Measurements from ENCODE around the gene NLGN1.

NLGN1 gene

GRCh38 chr3:174120997-174121396, 723.5 kb downstream of the NLGN1 start:
- no peak for DNase-seq

GRCh38 chr3:174122411-174122810, 724.9 kb downstream of the NLGN1 start:
- DNase-seq = no peak

DNA sequence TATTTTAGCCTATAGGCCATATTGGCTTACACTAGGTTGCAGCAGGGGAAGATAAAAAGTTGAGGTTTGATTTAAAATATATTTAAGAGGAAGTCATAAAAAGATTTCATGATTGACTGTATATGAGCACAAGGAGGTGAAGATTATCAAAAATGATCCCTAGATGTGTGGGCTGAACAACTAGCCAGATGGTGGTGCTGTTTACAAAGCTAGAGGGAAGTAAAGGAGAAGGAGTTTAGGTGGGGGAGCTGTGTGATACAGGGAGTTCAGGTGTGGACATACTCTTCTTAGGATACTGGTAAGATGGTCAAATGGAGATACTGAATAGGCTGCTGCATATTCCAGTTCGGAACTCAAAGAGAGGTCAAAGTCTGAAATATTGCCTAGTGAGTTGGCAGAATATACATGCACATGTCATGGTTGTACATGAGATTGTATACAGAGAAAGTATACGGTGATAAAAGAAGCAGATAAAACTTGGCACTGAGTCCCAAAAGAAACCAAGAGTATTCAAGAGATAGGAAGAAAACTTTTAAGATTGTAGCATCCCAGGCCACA, 727.8 kb downstream of the NLGN1 start:
- no peak for DNase-seq

GRCh38 chr3:174126990-174127758, 729.6 kb downstream of the NLGN1 start:
- DNase-seq = no peak

GRCh38 chr3:174132006-174132405, 734.5 kb downstream of the NLGN1 start:
- no peak for DNase-seq

DNA sequence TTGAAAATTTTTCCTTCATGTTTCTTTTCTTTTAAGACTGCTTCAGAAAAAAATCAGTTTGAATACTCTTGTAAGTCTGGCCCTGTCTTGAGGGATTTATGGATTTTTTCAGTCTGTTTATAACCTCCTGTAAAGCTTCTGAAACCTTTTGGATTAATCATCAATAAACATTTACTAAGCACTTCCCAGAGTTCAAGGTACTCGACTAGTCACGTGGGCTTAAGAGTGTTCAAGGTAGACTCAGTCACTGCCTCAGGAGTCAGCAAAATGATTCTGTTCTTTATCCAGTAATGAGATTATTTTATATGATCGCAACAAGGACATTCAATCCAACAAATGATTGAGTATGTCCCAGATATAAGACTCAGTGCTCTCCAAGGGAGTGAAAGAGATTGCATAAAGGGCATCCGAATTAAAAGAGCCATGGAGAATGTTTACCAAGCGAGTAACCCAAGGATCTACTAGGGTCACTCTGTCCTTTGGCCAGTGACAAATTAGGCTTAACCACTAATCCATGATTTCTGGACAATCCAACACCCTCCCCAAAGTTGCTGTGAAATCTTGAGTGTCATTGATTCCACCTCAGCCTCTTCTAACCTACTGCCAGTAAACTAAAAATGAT, 735.0 kb downstream of the NLGN1 start:
- DNase-seq = no peak

DNA sequence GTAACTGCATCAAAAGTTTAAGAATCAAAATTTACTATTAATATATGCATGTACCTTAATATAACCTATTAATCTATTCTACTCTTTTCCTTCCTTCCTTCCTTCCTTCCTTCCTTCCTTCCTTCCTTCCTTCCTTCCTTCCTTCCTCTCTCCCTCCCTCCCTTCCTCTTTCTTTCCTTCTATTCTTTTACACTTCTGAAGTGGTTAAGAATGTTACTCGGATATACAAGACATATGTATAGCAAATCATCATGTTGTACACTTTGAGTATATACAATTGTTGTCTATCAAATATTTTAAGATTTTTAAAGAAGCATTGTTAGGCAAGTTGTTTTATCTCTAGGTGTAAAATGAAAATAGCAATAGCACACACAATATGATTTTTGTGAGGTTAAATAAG, 748.5 kb downstream of the NLGN1 start:
- no peak for DNase-seq

- no peak for DNase-seq
Measured at GRCh38 chr3:174147798-174148197, 750.3 kb downstream of the NLGN1 start.

GRCh38 chr3:174153871-174154270, 756.3 kb downstream of the NLGN1 start:
- no peak for DNase-seq

DNA sequence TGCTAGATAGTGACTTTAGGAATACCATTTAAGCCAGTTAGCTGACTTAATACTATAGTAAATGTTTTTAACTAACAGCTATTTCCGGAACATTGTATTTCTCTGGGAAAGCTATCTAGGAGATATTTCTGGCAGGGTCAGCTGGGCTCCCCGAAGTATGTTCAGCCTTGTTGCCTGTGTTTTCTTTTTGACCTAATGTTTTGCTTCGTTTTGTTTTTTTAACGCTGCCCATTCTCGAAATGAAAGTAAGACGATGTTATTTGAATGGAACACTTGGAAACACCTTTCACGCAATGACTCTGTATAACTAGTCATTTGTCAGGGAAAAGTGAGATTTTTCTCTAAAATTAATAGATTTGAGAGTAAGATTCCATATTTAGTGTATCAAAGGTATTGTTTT, 758.7 kb downstream of the NLGN1 start:
- no peak for DNase-seq

DNA sequence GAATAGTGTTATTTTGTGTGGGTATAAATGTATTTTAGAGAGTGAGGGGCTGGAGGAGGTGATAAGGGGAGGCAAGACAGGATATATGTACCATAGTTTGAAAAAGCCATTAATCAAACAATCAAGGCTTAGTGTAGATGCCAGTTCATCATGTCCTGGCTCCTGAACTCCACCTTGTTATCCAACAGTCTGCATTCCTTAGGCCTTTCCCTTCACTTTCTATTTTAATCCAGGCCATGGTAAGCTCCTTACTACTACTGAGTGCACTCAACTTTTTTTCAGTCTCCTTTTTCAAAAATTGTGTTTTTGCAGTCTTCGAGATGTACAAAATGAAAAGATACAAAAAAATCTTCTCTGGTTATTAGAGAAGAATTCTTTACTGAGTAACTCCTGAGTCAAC, 761.1 kb downstream of the NLGN1 start:
- DNase-seq = no peak

- DNase-seq = no peak
Measured at GRCh38 chr3:174159604-174160003, 762.1 kb downstream of the NLGN1 start.

DNA sequence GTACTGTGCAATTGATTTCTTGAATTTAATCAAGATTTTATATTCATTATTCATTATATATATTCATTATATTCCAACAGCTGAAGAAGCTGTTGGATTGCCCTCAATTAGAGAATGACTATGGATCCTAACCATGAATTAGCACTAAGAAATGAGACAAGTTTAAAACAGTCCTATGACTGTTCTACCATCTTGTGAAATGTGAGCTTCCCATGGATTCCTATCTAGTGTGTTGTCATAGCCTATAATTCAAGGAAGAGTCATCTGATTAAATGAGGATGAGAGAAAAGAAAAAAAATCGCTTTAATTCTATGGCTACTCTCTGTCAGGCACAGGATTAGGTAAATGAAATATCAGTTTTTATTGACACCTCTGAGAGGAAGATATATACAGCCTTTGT, 765.0 kb downstream of the NLGN1 start:
- DNase-seq = no peak

GRCh38 chr3:174168026-174168425, 770.5 kb downstream of the NLGN1 start:
- no peak for DNase-seq

GRCh38 chr3:174168538-174169254, 771.2 kb downstream of the NLGN1 start:
- DNase-seq = no peak

- DNase-seq = no peak
Measured at GRCh38 chr3:174169736-174170135, 772.2 kb downstream of the NLGN1 start.

- no peak for DNase-seq
Measured at GRCh38 chr3:174170248-174170647, 772.7 kb downstream of the NLGN1 start.

DNA sequence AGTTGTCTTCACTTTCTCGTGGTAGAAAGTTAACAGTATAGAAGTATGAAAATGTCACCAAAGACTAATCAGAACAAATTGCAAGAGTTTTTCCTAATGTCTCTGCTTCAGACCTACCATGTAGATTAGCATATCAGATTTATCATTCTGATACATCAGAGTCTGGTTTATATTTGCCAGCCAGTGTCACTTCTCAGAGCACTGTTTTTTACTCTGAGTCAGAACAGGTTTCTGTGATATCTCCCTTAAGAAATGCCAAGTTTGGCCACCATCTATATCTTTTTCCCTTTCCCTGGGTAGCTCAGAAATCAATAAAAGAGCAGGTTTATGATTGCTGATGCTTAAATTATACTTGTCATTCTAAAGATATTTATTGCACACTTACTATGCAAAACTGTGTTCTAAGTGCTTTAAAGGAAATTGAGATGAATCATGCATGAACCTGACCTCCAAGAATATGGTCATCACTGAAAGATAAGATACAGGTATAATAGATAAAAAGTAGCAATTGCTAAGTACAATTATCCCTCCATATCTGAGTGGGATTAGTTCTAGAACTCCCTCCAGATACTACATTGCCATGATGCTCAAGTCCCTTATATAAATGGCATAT, 788.9 kb downstream of the NLGN1 start:
- DNase-seq = no peak

- DNase-seq = no peak
Measured at GRCh38 chr3:174191380-174191779, 793.8 kb downstream of the NLGN1 start.

DNA sequence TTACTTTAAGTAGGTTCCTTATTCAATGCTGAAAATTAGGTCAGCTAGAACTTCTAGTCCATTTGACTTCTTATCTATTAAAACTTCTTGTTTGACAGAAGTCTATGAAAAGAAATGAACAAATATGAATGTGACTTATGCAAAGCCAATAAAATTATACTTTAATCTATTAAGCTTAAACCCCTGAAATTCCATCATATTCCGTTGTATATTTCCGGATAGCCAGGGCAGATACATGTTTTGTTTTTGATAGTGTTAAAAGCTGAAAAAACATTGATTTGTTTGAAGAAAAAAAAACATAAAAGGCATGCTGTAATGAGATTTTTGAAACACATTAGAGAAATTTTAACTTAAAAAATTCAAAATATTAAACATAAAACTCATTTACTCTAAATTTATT, 794.4 kb downstream of the NLGN1 start:
- DNase-seq = no peak

DNA sequence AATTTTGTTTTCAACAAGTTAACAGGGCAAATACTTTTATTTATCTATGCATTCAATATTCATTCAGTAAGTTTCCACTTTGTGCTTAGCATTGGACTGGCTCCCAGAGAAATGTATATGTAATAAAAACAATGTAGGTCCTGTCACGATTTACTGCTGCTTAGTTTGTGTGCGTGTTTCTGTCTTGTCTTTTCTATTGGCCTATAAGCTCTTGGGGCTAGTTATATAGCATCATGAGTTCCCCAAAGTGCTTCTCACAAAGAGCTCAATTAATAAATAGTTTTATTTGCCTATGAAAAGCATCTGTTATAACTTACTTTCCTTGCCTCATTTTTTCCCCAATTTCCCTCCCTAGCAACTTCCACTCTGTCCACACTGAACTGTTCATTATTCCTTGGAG, 794.9 kb downstream of the NLGN1 start:
- DNase-seq = no peak

GRCh38 chr3:174193604-174194003, 796.1 kb downstream of the NLGN1 start:
- no peak for DNase-seq

DNA sequence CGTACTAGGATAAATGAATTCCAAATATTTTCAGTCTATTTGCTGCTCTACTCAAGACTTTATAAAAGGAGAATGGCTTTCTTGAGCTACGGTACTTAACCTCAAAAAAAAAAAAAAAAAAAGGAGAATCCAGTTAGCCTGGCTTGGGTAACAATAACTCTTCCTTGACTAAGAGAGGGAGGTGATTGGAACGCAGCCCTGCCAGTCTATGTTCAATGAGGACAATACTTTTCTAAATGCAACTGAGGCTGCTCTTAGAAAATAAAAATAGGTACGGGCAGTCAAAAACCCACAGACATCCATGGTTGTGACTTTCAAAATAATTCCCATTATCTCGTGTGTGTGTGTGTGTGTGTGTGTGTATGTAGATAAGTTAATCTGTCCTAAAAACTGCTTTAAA, 799.9 kb downstream of the NLGN1 start:
- no peak for DNase-seq

Data from stimulated activated naive CD4-positive, alpha-beta T cell treated with Interleukin-2 at 50 U/mL for 16 hours (primary cell).